IMR-90 (cell line): ENCODE data around the gene LSM2.

Experiments used
- CEBPB ChIP-seq: IDR thresholded peaks from 2 replicates; pipeline ENCODE4 v1.6.1; 2012; ENCODE audit warnings: low read depth, low read length, improper control_type of control experiment
- MAFK ChIP-seq: IDR thresholded peaks from 2 replicates; pipeline ENCODE4 v1.6.1; 2012; ENCODE audit warnings: low read depth, low read length, improper control_type of control experiment
- MXI1 ChIP-seq: IDR thresholded peaks from 2 replicates; pipeline ENCODE4 v1.6.1; 2012; ENCODE audit warnings: low read depth, mild to moderate bottlenecking, low read length, moderate library complexity, borderline replicate concordance
- TF ChIP-seq, protein P1 (sequence below): conservative IDR thresholded peaks from 2 replicates; pipeline ENCODE4 v1.5.1; 2012; ENCODE audit warnings: mild to moderate bottlenecking, low read depth, low read length, improper control_type of control experiment

GRCh38 chr6:31777667-31778050, 29.1 kb downstream of the LSM2 start:
- TF ChIP-seq, protein P1, sequence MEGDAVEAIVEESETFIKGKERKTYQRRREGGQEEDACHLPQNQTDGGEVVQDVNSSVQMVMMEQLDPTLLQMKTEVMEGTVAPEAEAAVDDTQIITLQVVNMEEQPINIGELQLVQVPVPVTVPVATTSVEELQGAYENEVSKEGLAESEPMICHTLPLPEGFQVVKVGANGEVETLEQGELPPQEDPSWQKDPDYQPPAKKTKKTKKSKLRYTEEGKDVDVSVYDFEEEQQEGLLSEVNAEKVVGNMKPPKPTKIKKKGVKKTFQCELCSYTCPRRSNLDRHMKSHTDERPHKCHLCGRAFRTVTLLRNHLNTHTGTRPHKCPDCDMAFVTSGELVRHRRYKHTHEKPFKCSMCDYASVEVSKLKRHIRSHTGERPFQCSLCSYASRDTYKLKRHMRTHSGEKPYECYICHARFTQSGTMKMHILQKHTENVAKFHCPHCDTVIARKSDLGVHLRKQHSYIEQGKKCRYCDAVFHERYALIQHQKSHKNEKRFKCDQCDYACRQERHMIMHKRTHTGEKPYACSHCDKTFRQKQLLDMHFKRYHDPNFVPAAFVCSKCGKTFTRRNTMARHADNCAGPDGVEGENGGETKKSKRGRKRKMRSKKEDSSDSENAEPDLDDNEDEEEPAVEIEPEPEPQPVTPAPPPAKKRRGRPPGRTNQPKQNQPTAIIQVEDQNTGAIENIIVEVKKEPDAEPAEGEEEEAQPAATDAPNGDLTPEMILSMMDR, result no peak
- no peak for TF ChIP-seq MXI1
- no peak for TF ChIP-seq CEBPB
- TF ChIP-seq MAFK, result no peak
